ENCODE data around the gene NECTIN1. TPM values are rescaled to one million over a fixed set of nuclear protein-coding genes. Genes with fewer than 3 reads are reported as not detected.

Gene NECTIN1
- total RNA-seq, 1 donor from 2014 or later, result 19.5 TPM

- H3K4me3 Mint-ChIP-seq, result no peak overlapping the region
- no peak overlapping the region for H3K27ac ChIP-seq
- no peak for DNase-seq (ENCODE audit: low spot score)
- H3K4me3 ChIP-seq, result no peak overlapping the region
- H3K36me3 ChIP-seq, result no peaks in the 10 kb centered on the region
- H3K27ac Mint-ChIP-seq, result no peak overlapping the region
- peaks cover 16% of the 10 kb centered on the region for H3K4me1 Mint-ChIP-seq
- H3K27me3 Mint-ChIP-seq (ENCODE audit: insufficient read depth, low read depth), result peaks cover 12% of the 10 kb centered on the region
- H4K20me1 ChIP-seq (ENCODE audit: low read depth), result no peaks in the 10 kb centered on the region
- no peak overlapping the region for H3K9ac ChIP-seq
- H3K79me2 ChIP-seq (ENCODE audit: low read depth), result no peaks in the 10 kb centered on the region
- H3K4me2 ChIP-seq, result no peak overlapping the region
- no peaks in the 10 kb centered on the region for H3K9me3 ChIP-seq (ENCODE audit: low read depth)
- H3K36me3 Mint-ChIP-seq, result no peaks in the 10 kb centered on the region
- H3K9me3 Mint-ChIP-seq, result peaks cover 6% of the 10 kb centered on the region
- peaks cover 5% of the 10 kb centered on the region for H3K4me1 ChIP-seq
- H3F3A ChIP-seq (ENCODE audit: low read depth), result no peaks in the 10 kb centered on the region
- no peak overlapping the region for H2AFZ ChIP-seq (replicated peaks)
- H3K27me3 ChIP-seq, result no peaks in the 10 kb centered on the region
- TF ChIP-seq EZH2phosphoT487 (IDR thresholded peaks at IDR 0.05), result no peak
- TF ChIP-seq EZH2 (IDR thresholded peaks at IDR 0.05), result no peak
- TF ChIP-seq, protein P1, sequence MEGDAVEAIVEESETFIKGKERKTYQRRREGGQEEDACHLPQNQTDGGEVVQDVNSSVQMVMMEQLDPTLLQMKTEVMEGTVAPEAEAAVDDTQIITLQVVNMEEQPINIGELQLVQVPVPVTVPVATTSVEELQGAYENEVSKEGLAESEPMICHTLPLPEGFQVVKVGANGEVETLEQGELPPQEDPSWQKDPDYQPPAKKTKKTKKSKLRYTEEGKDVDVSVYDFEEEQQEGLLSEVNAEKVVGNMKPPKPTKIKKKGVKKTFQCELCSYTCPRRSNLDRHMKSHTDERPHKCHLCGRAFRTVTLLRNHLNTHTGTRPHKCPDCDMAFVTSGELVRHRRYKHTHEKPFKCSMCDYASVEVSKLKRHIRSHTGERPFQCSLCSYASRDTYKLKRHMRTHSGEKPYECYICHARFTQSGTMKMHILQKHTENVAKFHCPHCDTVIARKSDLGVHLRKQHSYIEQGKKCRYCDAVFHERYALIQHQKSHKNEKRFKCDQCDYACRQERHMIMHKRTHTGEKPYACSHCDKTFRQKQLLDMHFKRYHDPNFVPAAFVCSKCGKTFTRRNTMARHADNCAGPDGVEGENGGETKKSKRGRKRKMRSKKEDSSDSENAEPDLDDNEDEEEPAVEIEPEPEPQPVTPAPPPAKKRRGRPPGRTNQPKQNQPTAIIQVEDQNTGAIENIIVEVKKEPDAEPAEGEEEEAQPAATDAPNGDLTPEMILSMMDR (IDR thresholded peaks at IDR 0.05), result no peak
These were observed 36.6 kb upstream of the NECTIN1 start for GRCh38 chr11:119765628-119766027.

DNA sequence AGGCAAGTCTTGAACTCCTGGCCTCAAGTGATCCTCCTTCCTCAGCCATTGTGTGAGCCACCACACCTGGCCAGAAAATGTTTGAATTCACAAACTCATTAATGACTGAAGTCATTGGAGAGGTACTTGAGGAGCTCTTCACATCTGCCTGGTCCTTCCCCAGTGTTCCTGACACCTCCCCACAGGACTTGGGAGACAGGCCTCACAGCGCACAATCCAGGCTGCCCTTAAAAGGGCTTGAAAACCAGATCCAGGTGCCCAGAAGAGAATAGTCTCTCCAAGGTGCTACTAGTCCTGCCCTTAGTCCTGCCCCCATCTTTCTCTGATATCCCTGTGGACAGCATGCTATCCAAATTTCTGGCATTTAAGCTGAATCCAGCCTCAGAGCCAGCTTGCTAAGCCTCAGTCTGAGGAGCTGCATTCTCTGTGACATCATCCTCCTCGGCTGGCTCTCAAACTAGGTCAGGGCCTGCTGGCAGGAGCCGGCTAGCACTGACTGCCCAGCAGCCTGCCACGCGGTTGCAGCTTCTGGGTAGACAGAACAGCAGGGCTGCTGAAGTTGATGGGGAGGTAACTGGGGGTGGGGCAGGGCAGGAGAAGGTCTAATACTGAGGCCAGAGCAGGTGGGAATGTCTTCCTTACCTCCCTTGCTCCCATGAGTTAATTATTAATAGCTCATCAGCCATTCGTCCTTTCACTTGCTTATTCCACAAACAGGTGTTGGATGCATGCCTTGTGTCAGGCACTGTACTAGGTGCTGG is 35.3 kb upstream of the NECTIN1 start:
- Histone ChIP-seq H4K20me1 (ENCODE audit: low read depth) (no peaks in the 10 kb centered on the region), H3K4me3 (no peak overlapping the region), H3K9me3 (ENCODE audit: low read depth) (no peaks in the 10 kb centered on the region), H3K79me2 (ENCODE audit: low read depth) (no peaks in the 10 kb centered on the region), H3K4me2 (no peak overlapping the region), H3K9ac (no peak overlapping the region), H2AFZ (replicated peaks) (no peak overlapping the region), H3K27ac (no peak overlapping the region), H3K4me1 (peaks cover 5% of the 10 kb centered on the region), H3K27me3 (no peaks in the 10 kb centered on the region), H3F3A (ENCODE audit: low read depth) (no peaks in the 10 kb centered on the region), H3K36me3 (no peaks in the 10 kb centered on the region)
- Mint-ChIP-seq H3K36me3 (no peaks in the 10 kb centered on the region), H3K27ac (no peak overlapping the region), H3K4me1 (peaks cover 25% of the 10 kb centered on the region), H3K27me3 (ENCODE audit: insufficient read depth, low read depth) (peaks cover 13% of the 10 kb centered on the region), H3K4me3 (no peak overlapping the region), H3K9me3 (peaks cover 6% of the 10 kb centered on the region)
- DNase-seq (ENCODE audit: low spot score), result peak; percentile 50
- TF ChIP-seq EZH2 (IDR thresholded peaks at IDR 0.05) (no peak), EZH2phosphoT487 (IDR thresholded peaks at IDR 0.05) (no peak)
- TF ChIP-seq, protein P1 (IDR thresholded peaks at IDR 0.05), result no peak

GRCh38 chr11:119763071-119763728 is 34.2 kb upstream of the NECTIN1 start:
- Histone ChIP-seq H3K4me1 (peaks cover 5% of the 10 kb centered on the region), H3K9me3 (ENCODE audit: low read depth) (no peaks in the 10 kb centered on the region), H3F3A (ENCODE audit: low read depth) (no peaks in the 10 kb centered on the region), H3K4me3 (no peak overlapping the region), H3K27me3 (no peaks in the 10 kb centered on the region), H3K4me2 (no peak overlapping the region), H3K36me3 (no peaks in the 10 kb centered on the region), H2AFZ (replicated peaks) (no peak overlapping the region), H4K20me1 (ENCODE audit: low read depth) (no peaks in the 10 kb centered on the region), H3K79me2 (ENCODE audit: low read depth) (no peaks in the 10 kb centered on the region), H3K27ac (no peak overlapping the region), H3K9ac (no peak overlapping the region)
- H3K4me1 Mint-ChIP-seq, result peaks cover 26% of the 10 kb centered on the region
- H3K9me3 Mint-ChIP-seq, result peaks cover 6% of the 10 kb centered on the region
- H3K4me3 Mint-ChIP-seq, result no peak overlapping the region
- no peak for DNase-seq (ENCODE audit: low spot score)
- TF ChIP-seq, protein P1 (IDR thresholded peaks at IDR 0.05), result no peak
- TF ChIP-seq EZH2 (IDR thresholded peaks at IDR 0.05) (no peak), EZH2phosphoT487 (IDR thresholded peaks at IDR 0.05) (no peak)
- peaks cover 14% of the 10 kb centered on the region for H3K27me3 Mint-ChIP-seq (ENCODE audit: insufficient read depth, low read depth)
- H3K27ac Mint-ChIP-seq, result peak overlapping the region; percentile 65
- H3K36me3 Mint-ChIP-seq, result no peaks in the 10 kb centered on the region

All from neural progenitor cell (in vitro differentiated cells).